BE2C (cell line): Measurements from ENCODE around the gene C11orf71.
A peak's percentile ranks its signal among the peaks of the same experiment; 100 is the strongest.

Experiments
- DNase-seq: peaks from one replicate; pipeline ENCODE4 v3.0.0-alpha.2; 2020
- H3K27me3 ChIP-seq: fragments of 250-450 bp; sonication (Bioruptor Pico); 2 replicates; pipeline ENCODE4 v1.5.1; 2020; ENCODE audit warnings: mild to moderate bottlenecking
- H3K36me3 ChIP-seq: fragments of 250-450 bp; sonication (Bioruptor Pico); 2 replicates; pipeline ENCODE4 v1.5.1; 2020; ENCODE audit warnings: mild to moderate bottlenecking
- H3K4me1 ChIP-seq: fragments of 250-450 bp; sonication (Bioruptor Pico); 2 replicates; pipeline ENCODE4 v1.5.1; 2020
- H3K4me3 ChIP-seq: 2 replicates; pipeline ENCODE4 v1.5.1; 2011; ENCODE audit warnings: low read depth, low read length
- H3K9me3 ChIP-seq: fragments of 250-450 bp; sonication (Bioruptor Pico); 2 replicates; pipeline ENCODE4 v1.5.1; 2020
- TF ChIP-seq, protein P1 (sequence below): IDR thresholded peaks from 2 replicates; pipeline ENCODE4 v1.5.1; 2012; ENCODE audit warnings: mild to moderate bottlenecking, low read depth, low read length

The C11orf71 gene

DNA sequence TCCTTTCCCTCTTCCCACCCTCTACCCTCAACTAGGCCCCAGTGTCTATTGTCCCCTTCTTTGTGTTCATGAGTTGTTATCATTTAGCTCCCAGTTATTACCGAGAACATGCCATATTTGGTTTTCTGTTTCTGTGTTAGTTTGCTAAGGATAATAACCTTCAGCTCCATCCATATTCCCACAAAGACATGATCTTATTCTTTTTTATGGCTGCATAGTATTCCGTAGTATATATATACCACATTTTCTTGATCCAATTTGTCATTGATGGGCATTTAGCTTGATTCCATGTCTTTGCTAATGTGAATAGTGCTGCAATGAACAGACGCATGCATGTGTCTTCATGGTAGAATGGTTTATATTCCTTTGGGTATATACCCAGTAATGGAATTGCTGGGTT is 17.8 kb downstream of the C11orf71 start:
- TF ChIP-seq, protein P1, sequence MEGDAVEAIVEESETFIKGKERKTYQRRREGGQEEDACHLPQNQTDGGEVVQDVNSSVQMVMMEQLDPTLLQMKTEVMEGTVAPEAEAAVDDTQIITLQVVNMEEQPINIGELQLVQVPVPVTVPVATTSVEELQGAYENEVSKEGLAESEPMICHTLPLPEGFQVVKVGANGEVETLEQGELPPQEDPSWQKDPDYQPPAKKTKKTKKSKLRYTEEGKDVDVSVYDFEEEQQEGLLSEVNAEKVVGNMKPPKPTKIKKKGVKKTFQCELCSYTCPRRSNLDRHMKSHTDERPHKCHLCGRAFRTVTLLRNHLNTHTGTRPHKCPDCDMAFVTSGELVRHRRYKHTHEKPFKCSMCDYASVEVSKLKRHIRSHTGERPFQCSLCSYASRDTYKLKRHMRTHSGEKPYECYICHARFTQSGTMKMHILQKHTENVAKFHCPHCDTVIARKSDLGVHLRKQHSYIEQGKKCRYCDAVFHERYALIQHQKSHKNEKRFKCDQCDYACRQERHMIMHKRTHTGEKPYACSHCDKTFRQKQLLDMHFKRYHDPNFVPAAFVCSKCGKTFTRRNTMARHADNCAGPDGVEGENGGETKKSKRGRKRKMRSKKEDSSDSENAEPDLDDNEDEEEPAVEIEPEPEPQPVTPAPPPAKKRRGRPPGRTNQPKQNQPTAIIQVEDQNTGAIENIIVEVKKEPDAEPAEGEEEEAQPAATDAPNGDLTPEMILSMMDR: no peak
- Histone ChIP-seq H3K4me1 (no peaks in the 10 kb centered on the region; the same call in 1 of the 2 replicates), H3K27me3 (no peaks in the 10 kb centered on the region)

DNA sequence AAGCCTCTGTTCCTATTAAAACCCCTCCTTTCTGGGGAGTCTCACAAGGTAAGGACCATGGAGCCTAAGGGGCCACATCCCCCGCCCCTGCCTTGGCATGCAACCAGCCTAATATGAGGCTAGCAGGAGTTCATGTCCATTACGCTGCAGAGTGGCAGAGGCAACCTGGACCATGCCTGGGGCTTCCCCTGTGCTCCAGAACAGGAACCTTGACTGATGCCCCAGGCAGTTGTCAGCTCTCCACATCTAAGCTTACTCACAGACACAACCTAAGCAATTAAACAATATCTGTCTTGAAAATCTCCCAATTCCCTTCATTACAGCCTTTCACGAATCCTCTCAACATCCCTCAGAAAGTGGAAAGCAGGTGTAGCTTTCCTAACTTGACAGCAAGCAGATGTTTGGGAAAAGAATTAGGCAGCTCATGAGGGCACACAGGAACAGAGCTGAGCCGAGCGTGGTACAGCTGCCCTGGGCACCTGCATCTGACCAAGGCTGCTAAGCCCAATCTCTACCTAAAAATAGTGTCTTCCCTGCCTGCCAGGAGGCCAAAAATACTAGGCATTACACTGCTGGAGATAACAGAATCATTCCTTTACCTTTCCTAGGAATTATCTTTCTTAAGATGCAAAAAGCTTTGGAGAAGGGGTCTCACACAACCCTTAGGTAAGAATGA is 20.8 kb downstream of the C11orf71 start:
- H3K4me3 ChIP-seq: no peak overlapping the region
- H3K27me3 ChIP-seq: peaks cover 6% of the 10 kb centered on the region
- peak; percentile 49 for DNase-seq
- H3K36me3 ChIP-seq: no peaks in the 10 kb centered on the region
- H3K4me1 ChIP-seq: no peaks in the 10 kb centered on the region; the same call in 1 of the 2 replicates
- TF ChIP-seq, protein P1: no peak
- H3K9me3 ChIP-seq: no peaks in the 10 kb centered on the region

More for the DNA sequence above, 17.8 kb downstream of the C11orf71 start:
- H3K36me3 ChIP-seq: no peaks in the 10 kb centered on the region
- no peak overlapping the region for H3K4me3 ChIP-seq
- H3K9me3 ChIP-seq: no peaks in the 10 kb centered on the region
- DNase-seq: no peak

DNA sequence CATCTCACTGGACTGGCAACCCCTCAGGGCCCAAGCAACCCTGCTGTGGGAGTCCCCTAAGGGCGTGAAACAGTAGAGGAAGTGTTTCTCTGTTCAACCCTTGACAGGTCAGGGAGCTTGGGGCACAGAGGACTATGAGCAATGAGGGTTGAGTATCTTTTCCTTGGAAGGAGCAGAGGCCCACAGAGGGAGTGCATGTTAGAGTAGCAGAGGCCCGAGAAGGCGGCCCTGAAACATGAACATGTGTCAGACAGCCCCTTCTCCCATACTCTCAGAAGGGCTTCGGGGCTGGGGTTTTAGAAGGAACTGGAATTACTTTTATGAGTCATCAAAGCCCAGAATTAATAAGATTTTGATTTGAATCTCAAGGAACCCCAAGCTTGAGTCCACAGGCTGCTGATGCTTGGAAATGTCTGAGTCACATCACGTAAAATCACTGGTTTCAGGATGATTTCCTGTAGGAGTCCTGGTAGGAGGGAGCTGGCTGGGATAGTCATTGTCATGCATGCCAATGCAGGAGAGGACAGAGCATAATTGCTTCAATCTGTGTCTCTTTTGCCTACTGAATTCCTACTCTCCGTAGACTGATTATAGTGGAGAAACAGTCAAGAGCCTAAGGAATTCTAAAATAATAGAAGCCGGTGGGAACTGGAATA is 22.6 kb downstream of the C11orf71 start:
- TF ChIP-seq, protein P1: no peak
- no peak for DNase-seq
- H3K9me3 ChIP-seq: no peaks in the 10 kb centered on the region
- peaks cover 17% of the 10 kb centered on the region for H3K27me3 ChIP-seq
- H3K4me3 ChIP-seq: no peak overlapping the region
- no peaks in the 10 kb centered on the region; the same call in 1 of the 2 replicates for H3K4me1 ChIP-seq
- no peaks in the 10 kb centered on the region for H3K36me3 ChIP-seq

DNA sequence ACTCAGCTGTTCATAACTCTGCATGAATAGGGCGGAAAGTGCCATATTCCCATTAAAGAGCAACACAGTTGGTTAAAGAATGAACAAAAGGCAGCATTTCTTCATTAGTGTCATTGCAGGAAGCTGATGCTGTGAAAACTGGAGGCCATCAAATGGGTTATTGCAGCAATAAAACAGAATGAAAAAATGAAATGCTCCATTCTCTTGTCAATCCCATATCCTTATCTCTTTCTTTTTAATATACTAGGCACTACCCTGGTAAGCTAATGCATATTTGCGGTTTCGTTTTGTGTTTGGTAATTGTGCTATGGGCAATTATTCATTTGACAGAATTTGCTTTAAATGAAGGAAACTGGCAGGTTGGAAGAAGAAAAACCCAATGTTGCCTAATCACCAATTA is 25.3 kb downstream of the C11orf71 start:
- DNase-seq: no peak
- H3K27me3 ChIP-seq: peaks cover 17% of the 10 kb centered on the region
- TF ChIP-seq, protein P1: no peak
- H3K36me3 ChIP-seq: no peaks in the 10 kb centered on the region
- H3K4me1 ChIP-seq: no peaks in the 10 kb centered on the region; the same call in 1 of the 2 replicates
- H3K9me3 ChIP-seq: no peaks in the 10 kb centered on the region
- H3K4me3 ChIP-seq: no peak overlapping the region

DNA sequence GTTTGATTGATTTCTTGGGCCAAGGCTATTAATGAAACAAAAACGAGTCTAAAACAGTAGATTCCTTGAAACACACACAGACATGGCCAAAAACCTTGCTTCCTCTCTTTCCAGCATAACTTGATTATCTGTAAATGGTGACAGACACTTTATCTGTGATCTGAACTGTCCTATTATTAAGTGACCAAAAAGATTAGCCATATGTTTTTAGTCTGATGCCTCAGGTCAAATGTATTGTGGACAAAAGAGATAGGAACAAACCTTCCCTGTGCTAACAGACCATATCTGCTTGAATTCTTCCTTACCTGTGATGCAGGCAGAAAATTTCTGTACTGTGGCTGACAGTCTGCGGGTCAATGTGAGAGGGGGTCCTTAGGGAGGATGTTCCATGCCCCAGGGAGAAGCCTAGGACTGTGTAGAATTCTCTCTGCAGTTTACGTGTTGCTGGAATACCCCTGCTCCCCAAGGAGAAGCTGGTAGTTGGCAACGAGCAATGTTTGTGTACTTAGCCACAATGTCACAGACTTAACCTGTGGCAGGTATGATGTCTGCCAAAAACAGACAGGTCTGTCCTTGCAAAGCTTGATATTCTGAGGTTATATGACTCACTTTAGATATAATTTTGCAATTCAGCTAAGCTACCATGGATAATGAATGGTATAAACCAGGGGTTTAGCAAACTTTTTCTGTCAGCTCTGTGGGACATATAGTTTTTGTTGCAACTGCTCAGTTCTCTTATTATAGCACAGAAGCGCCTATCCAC is 31.2 kb downstream of the C11orf71 start:
- Histone ChIP-seq H3K36me3 (no peaks in the 10 kb centered on the region), H3K27me3 (peaks cover 6% of the 10 kb centered on the region), H3K9me3 (no peaks in the 10 kb centered on the region), H3K4me1 (no peaks in the 10 kb centered on the region; the same call in 1 of the 2 replicates), H3K4me3 (no peak overlapping the region)
- TF ChIP-seq, protein P1: no peak
- DNase-seq: no peak
